Coronary artery (tissue), 2 donors: ENCODE results near the gene SLC22A24.

Experiments used
- DNase-seq: peaks from one replicate; pipeline ENCODE4 v3.0.0-alpha.2; 2017; ENCODE audit warnings: low spot score
- H3K27ac ChIP-seq, 2 donors: fragments of 200-600 bp; sonication (generic); one replicate each; pipeline ENCODE4 v1.5.1; 2016 to 2019
- H3K4me3 ChIP-seq: fragments of 200-600 bp; sonication (generic); 2 replicates; pipeline ENCODE4 v1.5.1; 2016; ENCODE audit warnings: mild to moderate bottlenecking, moderate library complexity
- CTCF ChIP-seq: fragments of 200-600 bp; sonication (generic); IDR thresholded peaks from one replicate; pipeline ENCODE4 v1.5.1; 2019; ENCODE audit warnings: antibody characterized with exemption

SLC22A24 gene

GRCh38 chr11:63032457-63032856 is 111.6 kb downstream of the SLC22A24 start:
- Histone ChIP-seq H3K27ac (no peak overlapping the region), H3K4me3 (no peak overlapping the region)
- TF ChIP-seq CTCF, result no peak
- DNase-seq, result no peak
